DMS53 treated with DMSO at 0.1 percent for 48 hours (cell line): ENCODE data around the gene PPP1R3G.

Experiments
- DNase-seq: peaks from one replicate; lab custom pipeline; 2025; ENCODE audit not compliant: unreplicated experiment; lab: John Stamatoyannopoulos, UW

The PPP1R3G gene

DNA sequence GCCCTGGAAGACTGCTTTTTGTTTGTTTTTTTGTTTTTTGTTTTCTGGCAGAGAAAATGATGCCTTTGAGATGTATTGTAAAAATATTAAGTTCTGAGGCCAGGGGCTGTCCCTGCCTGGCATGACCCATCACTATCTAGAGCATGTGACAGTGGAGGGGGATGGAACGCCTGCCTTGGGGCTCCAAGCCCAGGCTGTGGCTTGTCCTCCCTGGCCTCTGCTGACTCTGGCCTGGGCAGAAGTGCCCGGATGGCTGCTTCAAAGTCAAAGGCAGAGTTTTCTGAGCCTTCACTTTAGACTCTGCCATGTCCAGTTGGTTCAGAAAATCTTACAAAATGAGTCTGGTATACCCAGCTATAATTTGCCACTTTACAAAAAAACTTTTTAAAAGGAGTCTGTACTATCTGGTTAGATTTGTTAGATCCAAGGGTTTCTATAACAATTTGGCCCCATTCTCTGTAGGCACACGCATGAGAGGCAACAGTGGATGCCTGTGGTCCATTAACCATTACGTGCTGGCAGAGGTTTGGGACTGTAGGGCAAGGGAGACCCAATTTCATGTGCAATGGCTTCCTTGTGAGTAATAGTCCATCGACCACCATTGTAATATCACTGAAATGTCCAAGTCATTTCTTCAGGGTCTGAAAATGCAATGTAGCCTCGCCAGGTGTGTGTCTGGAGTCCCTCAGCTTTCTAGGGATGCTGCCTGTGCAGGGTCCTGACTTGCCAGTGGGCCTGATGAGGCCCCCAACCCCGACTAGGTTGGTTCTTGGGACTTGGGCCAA is 8.3 kb downstream of the PPP1R3G start:
- no peak for DNase-seq

DNA sequence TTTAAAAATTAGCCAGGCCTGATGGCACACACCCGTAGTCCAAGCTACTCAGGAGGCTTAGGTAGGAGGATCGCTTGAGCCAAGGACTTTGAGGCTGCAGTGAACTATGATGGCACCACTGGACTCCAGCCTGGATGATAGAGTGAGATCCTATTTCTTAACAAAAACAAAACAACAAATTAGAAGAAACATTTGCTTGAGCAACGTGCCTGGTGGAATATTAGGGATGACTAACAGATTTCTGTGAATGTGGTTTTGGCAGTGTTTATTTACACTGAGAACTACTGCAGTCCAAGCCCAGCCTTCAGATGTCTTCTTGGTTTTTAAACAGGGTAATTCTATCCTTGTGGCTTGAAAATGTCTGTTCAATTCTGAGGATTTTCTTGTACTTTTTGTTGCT is 9.2 kb downstream of the PPP1R3G start:
- no peak for DNase-seq

DNA sequence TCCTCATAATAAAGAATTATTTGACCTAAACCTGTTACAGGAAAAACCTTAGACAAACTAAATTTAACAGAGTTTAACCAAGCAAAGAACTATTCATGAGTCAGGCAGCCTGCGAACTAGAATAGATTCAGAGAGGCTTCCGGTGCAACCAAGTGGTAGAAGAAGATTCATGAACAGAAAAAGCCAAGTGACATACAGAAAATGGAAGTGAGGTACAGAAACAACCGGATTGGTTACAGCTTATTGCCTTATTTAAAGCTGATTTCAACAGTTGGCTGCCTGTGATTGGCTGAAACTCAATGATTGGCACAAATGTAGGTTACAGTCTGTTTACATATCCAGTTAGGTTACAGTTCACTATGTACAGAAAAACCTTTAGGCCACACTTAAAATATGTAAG is 10.1 kb downstream of the PPP1R3G start:
- DNase-seq = no peak

DNA sequence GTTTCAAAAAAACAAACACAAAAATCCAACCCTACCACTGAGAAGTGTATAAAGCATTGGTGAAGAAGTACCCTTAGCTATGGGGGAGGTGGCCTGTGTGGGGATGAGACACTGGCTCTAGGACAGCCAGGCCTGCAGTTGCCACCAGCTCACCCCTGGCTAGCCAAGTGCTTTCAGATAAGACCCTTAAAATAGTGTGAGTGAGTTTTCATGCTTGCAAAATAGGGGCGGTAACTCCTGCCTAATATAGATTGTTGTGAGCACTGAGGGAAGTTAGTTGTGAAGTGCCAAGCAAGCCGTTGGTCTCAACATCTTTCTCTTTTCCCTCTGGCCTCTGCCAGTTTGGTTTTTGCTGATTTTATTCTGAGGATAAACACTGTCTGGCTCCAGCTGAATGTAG is 11.3 kb downstream of the PPP1R3G start:
- no peak for DNase-seq

DNA sequence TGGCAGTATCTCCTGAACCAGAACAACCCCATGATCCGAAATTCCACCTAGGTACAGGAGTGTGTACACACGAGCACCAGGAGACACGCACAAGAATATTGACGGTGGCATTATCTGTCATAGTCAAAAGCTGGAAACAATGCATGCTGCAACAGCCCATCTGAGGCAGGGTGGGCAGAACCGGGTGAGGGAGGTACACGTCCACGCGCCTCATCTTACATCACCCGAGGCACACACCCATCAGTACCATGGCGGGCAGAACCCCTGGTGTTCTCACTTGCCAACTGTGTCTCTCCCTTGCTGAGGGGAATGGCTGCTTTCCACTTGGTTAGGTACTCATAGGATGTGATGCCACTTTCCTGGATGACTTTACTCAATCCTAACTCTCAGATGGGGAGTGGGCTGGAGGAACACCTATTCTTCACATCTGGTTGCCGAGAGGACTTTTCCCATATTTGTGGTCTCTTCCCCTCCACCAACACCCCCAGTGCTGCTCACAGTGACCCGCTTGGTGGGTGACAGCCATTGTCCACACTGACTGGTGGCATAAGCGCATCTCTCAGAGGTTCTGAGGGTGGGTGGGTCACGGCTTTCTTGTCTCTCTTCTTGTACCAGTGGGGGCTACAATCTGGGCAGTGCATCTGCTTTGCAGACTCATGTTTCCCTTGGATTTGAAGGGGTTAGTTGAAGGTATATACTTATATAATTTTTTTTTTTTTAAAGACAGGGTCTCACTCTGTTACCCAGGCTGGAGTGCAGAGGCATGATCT is 13.5 kb downstream of the PPP1R3G start:
- no peak for DNase-seq

DNA sequence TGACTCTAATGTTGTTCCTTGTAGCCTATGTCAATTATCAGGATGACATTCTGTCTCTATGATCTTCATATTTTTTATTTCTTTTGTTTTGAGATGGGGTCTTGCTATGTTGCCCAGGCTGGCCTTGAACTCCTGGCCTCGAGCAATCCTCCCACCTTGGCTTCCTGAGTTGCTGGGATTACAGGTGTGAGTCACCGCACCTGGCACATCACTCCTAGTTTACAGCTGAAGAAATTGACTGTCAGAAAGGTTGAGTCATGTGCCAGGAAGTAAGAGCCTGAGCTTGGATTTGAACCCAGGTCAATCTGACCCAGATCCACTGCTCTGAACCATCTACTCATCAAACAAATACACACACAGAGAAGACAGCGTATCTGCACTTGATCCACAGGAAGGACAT is 14.4 kb downstream of the PPP1R3G start:
- no peak for DNase-seq

DNA sequence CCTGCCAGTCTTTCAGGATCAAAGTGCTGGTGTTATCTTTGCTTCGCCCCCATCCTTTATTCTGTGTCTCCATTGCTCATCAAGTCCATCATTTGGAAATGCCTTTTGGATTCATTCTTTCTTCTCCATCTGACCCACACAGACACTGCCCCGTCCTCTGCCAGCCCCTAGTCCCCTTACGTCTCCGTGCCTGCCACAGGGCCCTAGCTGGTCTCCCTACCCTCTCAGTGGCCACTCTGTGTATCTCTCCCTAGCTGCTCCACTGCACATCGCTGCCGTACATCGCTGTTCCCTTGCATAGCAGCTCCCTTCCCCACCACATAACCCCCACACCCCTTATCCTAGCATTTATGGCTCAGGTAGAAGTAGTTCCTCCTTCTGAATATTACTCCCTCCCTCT is 15.7 kb downstream of the PPP1R3G start:
- DNase-seq = no peak

DNA sequence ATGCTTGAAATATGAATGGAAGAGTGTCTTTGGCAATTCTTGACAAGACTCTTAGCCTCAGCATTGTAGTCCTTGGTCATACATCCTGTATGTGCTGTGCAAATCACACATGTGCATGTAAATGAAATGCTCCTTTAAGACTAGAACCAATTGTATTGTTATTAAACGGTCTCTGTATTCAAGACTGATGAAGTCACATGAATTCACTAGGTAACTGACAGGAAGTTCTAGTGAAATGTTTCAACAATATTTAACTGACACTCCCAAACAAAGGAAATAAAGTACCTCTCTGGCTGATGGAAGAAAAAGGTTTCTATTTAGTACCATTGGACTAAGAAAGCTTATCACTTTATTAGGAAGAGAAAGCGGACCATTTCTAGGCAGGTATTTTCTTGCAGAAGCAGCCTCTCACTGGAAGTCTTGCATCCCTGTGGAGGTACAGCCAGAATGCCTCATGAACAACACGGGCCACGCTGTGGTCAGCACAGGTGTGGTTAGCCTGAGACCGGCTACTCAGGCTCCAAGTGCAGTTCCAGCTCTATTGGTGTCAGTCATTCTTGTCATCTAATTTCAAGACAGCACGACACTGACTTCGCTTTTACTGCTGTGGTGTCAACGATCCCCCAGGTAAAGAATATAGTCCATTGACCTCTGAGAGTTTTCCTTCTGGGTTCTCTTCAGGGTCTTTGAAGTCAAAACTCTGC is 17.3 kb downstream of the PPP1R3G start:
- DNase-seq = no peak

DNA sequence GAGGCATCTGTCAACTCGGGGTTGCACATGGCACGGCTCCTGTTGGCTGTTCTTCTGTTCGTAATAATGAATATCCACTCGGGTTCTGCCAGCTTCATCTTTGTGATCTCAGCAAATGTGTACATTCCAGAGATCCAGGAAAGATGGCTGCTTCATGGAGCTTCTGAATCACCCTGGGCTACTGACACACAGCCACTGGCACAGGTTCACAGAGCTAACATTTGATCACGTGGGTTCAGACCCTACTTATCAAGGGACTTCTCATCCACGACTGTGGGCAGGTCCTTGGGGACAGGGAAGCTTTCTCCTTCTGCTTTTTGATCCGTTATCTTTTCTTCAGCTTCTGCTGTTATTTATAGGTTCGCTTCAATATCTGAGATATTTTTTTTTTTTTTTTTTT is 18.1 kb downstream of the PPP1R3G start:
- no peak for DNase-seq

DNA sequence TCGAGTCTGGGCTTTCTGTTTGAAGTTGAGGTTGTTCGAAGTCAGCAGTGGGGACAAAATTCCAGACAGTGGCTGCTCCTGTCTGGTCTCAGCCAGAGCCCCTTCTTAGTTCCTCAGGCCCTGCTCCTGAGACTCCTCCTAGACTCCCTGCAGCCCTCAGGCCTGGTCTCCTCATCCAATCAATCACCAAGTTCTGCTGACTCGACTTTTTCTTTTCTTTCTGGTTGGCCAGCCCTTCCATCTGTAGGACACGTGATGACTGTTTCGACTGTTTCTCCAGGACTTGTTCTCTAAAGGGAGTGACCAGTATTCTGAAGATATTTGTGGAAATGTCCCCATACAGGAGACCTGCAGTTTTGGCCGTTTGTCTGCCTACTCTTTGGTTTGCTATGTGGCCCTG is 19.5 kb downstream of the PPP1R3G start:
- DNase-seq = no peak

DNA sequence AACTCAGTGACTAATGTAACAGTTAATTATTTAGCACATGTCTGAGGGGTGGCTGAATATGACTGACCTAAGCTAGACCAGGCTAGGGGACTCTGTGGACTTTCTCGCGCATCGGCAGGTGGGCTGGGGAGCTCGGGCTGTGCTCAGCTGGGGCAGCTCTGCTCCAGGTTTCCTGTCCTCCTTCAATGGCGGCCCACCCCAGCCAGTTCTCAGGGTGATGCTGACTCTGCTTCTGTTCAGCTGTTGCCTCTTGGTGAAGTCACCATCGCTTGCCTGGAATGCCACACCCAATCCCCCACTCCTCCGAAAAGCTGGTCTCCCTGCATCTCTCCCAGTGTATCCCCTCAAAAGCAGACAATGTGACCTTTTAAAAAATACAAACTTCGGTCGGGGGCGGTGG is 20.0 kb downstream of the PPP1R3G start:
- DNase-seq = no peak

DNA sequence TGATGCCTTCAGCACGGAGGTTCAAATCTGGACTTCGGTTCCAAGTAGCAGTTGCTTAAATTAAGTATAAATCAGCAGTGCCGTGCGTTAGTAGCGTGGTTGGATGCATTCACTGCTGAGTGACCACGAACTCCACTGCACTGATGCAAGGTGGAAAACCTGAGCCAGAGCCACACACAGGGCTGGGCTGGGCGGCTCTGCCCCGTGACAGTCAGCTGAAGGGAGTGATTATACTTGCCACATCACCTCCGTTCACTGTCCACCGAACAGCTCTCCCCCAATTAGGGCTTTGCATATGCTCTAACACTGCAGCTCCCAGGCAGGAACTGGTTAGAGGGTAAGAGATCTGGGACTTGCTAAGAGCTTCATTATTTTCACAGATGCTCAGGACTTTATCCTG is 22.2 kb downstream of the PPP1R3G start:
- DNase-seq = no peak

DNA sequence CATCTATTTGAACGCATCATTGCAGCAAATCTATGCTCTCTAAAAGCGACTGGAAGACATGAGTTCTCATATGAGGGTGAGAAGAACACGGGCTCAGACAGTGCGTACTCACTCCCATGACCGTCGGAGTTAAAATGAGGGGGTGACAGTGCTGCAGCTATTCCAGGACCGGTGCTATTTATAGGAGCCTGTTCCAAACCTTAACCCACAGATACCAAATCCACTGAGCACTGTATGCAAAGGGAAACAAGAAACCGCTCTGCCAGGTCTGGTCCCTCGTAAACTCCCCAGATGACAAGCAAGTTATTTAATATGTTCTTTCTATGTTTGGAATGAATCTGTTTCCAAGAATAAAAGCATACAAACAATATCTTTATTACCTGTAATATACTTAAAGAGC is 22.9 kb downstream of the PPP1R3G start:
- DNase-seq = no peak

DNA sequence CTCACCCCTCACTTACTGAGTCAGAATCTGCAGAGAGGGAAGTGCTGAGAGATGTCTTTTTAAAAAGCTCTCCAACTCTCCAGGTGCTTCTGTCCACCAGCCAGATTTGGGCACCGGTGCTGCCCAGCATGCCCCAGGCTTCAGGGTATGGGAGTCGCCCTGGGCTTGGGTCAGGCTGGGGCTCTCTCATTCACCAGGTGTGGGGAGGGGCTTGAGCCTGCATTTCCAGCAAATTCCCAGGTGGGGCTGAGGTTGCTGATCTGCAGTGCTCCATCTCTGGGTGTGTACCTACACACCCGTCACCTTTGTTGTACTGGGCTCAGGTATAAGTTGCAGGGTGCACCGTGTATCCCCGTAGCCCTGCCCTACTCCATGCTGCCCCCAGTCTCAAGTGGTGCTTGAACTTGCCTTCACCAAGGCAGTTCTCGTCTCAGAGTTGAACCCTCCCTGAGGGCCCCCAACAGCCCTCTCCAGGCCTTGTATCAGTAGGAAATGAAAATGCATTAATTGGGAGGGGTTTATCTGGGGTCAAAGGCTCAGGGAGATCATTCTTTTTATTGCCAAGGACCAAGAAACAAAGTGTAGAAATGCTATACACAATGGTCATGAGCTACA is 23.5 kb downstream of the PPP1R3G start:
- no peak for DNase-seq

DNA sequence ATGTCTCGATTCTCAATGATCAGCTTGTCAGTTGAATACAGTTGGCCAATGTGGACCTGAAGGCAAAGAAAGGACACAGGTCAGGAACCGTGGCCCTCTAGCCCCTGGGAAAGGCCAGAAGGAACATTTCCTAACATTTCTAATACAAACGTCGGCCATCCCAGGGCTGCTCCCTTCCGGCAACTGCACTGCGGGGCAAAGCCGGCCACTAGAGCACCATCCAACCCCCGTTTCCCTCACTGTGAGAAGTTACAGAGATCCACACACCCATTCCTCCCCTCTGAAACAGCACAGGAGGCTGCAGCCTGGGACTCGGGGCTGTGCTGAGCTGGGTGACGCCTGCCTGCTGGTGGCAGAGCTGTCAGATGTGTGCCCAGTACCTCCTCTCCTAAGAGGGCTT is 24.3 kb downstream of the PPP1R3G start:
- no peak for DNase-seq

DNA sequence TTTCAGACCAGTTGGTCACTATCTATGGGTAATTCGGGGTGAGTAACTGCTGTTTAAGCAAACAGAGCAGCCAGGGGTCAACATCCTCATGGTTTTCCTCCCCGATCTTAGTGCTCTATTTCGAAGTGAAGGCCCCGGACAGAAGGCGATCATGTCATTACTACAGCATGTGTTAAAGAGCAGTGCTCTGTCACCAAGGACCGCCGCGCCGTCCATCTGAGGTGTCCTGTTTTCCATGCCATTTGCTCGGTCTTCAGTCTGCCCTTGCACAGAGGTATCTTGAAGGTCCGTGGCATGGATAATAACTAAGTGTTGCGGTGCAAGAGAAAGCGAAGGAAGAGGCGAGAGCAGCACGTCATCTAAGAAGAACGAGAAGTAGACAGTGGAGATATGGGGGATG is 25.1 kb downstream of the PPP1R3G start:
- DNase-seq = no peak

DNA sequence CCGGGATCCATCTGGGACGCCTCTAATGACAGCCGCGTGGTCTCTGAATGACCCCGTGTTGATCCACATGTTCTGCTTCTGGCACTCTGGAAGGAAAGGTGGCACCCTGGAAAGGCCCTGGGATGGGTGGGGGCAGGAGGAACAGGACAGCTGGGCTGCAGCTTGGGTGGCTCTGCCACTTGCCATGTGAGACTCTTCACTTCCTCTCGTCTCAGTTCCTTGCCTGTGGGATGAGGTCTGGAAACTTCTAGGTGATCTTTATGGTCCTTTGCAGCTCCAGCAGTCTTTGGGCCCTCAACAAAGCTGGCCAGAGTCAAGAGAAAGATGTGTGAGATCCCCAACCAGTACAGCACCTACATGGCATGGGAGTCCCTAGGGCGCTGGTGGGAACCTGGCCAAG is 26.5 kb downstream of the PPP1R3G start:
- no peak for DNase-seq

DNA sequence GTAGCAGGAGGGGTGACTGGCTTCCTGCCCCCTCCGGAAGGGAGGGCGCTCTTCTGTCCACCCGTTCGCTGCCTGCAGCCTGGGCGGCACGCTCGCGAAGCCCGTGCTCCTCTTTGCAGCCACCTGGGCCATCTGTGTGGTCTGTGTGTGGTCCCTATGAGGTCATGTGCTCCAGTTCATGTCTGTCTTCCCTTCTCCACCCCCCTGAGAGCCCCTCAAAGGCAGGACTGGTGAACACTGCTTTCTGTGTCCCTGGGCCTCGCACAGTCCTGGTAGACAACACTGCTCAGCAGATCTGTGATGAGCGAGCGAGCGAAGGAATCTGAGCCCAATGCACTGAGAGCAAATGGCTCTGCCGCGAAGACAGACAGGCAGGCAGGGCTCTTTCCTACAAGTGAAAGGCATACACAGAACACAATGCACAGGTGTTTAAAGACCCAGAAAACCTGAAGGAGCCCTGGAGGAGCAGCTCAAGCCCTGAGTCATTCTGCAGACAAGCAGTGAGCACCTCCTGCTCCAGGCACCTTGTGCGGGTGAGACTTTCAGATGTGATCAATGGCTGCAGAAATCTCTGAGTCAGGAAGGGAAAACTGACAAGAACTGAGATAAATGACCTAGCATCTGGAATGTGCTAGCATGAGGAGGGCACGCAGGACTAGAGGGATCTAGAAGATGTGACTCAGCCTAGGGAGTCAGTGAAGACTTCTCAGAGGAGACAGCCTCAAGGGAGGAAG is 27.1 kb downstream of the PPP1R3G start:
- DNase-seq = no peak

DNA sequence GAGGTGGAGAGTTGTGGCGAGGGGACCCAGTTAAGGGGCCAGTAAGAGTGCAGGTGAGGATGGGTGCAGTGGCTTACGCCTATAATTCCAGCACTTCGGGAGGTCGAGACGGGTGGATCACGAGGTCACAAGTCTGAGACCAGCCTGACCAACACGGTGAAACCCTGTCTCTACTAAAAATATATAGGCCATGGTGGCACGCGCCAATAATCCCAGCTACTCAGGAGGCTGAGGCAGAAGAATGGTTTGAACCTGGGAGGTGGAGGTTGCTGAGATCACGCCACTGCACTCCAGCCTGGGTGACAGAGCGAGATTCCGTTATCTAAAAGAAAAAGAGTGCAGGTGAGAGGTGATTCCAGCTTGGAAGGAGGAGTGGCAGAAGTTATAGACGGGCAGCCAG is 28.0 kb downstream of the PPP1R3G start:
- no peak for DNase-seq

DNA sequence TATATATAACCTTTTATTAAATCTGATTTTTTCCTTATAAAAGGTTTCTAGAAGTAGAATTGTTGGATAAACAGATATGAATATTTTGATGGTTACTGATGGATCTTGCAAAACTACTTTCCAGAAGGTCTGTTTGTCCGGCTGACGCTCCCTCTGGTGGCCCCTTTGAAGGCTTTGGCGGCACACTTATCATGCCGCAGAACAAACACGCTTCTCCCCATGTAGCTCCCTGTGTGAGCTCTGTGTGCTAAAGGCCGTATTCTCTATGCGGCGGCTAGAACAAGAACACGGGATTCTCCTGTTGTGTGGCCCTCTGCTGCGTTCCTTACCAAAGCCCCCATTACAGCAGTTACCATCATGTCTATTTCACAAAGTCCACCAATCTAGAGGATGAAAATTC is 30.0 kb downstream of the PPP1R3G start:
- DNase-seq = peak; percentile 59
